K562 (cell line): ENCODE measurements around the gene NPEPL1. TPM values are rescaled to one million over a fixed set of nuclear protein-coding genes. Genes with fewer than 3 reads are reported as not detected.

Source experiments
- BMI1 ChIP-seq: fragments of 150-350 bp; IDR thresholded peaks from 2 replicates; pipeline ENCODE4 v1.6.1; 2014; ENCODE audit warnings: low read length
- CREB3L1 ChIP-seq: fragments of 450-650 bp; IDR thresholded peaks from 2 replicates; pipeline ENCODE4 v1.6.1; 2014; ENCODE audit warnings: low read depth, mild to moderate bottlenecking, moderate library complexity, borderline replicate concordance
- DIDO1 ChIP-seq: fragments of 450-650 bp; IDR thresholded peaks from 2 replicates; pipeline ENCODE4 v1.6.1; 2016; ENCODE audit warnings: low read depth, missing biosample characterization, missing genetic modification characterization
- HDAC6 ChIP-seq: IDR thresholded peaks from 2 replicates; pipeline ENCODE4 v1.6.1; 2012; ENCODE audit warnings: low read depth, mild to moderate bottlenecking, control low read depth, inconsistent platforms, low read length, moderate library complexity
- HEY1 ChIP-seq: fragments of 250-450 bp; sonication (Bioruptor Pico); IDR thresholded peaks from 2 replicates; pipeline ENCODE4 v1.5.0; 2020; ENCODE audit warnings: mild to moderate bottlenecking, moderate library complexity, borderline replicate concordance
- NCOR1 ChIP-seq: fragments of 450-650 bp; IDR thresholded peaks from 2 replicates; pipeline ENCODE4 v1.6.1; 2016; ENCODE audit warnings: mild to moderate bottlenecking, moderate library complexity
- PHF8 ChIP-seq: fragments of 200-600 bp; sonication (generic); IDR thresholded peaks from 2 replicates; pipeline ENCODE4 v1.6.1; 2012; ENCODE audit warnings: mixed run types, mild to moderate bottlenecking, inconsistent platforms, low read length, moderate library complexity, borderline replicate concordance
- POLR2B ChIP-seq: fragments of 450-650 bp; IDR thresholded peaks from 2 replicates; pipeline ENCODE4 v1.6.1; 2018; ENCODE audit warnings: low read depth; ENCODE audit not compliant: partially characterized antibody
- THRAP3 ChIP-seq: fragments of 450-650 bp; IDR thresholded peaks from 2 replicates; pipeline ENCODE4 v1.6.1; 2016; ENCODE audit warnings: mild to moderate bottlenecking, inconsistent platforms, borderline replicate concordance
- TSC22D4 ChIP-seq: fragments of 450-650 bp; IDR thresholded peaks from 2 replicates; pipeline ENCODE4 v1.6.1; 2016; ENCODE audit warnings: missing genetic modification characterization, missing biosample characterization, control low read depth
- USF1 ChIP-seq: sonication (generic); formaldehyde crosslinking; IDR thresholded peaks from 2 replicates; pipeline ENCODE4 v1.9.0; 2022; ENCODE audit warnings: mild to moderate bottlenecking, missing genetic modification reagents
- ZHX1 ChIP-seq: fragments of 150-350 bp; conservative IDR thresholded peaks from 2 replicates; pipeline ENCODE4 v1.6.1; 2014; ENCODE audit warnings: low read length
- ZNF408 ChIP-seq: fragments of 250-450 bp; sonication (Bioruptor Pico); IDR thresholded peaks from 2 replicates; pipeline ENCODE4 v1.4.0; 2020; ENCODE audit warnings: low read depth, mild to moderate bottlenecking, moderate library complexity
- polyA plus RNA-seq, 8 experiments: library from polyadenylated mRNA; depleted of rRNA in 4 of 8; stranded (reverse) in 5 of 8; unstranded in 3 of 8; fragments of >200 nt; fragmentation: Nextera tagmentation in 2 of 8; fragmentation: Illumina TruSeq in 1 of 8; extraction: Ambion mirVana in 2 of 8; extraction: Trizol in 1 of 8; gene quantifications; 2 replicates each; pipeline versions ENCODE4 v1.2.1 to v1.2.3, GENCODE V29; 2011 to 2014; ENCODE audit warnings: inconsistent platforms in 1 of 8, missing spikeins in 1 of 8
- total RNA-seq, 7 experiments: library from RNA; depleted of rRNA in 6 of 7; stranded (reverse); fragments of >200 nt in 6 of 7; fragmentation: Illumina TruSeq in 2 of 7; extraction: Trizol in 2 of 7; gene quantifications; 2 replicates each; pipeline versions ENCODE4 v1.2.1 to v1.2.3, GENCODE V29; 2011 to 2021; ENCODE audit warnings: low replicate concordance in 1 of 7
- TF ChIP-seq, protein P1 (sequence below): fragments of 250-450 bp; sonication (Bioruptor Pico); IDR thresholded peaks from 2 replicates; pipeline ENCODE4 v1.5.0; 2021; ENCODE audit warnings: mild to moderate bottlenecking, borderline replicate concordance
- TF ChIP-seq, protein P2 (sequence below): fragments of 250-450 bp; sonication (Bioruptor Pico); IDR thresholded peaks from 2 replicates; pipeline ENCODE4 v1.4.0; 2020; ENCODE audit warnings: mild to moderate bottlenecking, moderate library complexity

The NPEPL1 gene
- total and polyA plus RNA-seq, 9 of the 15 experiments (the other 6 are each of a cell fraction or from before 2014, with no cell fraction given) = 0.04 to 5.6 (median 0.94) TPM

DNA sequence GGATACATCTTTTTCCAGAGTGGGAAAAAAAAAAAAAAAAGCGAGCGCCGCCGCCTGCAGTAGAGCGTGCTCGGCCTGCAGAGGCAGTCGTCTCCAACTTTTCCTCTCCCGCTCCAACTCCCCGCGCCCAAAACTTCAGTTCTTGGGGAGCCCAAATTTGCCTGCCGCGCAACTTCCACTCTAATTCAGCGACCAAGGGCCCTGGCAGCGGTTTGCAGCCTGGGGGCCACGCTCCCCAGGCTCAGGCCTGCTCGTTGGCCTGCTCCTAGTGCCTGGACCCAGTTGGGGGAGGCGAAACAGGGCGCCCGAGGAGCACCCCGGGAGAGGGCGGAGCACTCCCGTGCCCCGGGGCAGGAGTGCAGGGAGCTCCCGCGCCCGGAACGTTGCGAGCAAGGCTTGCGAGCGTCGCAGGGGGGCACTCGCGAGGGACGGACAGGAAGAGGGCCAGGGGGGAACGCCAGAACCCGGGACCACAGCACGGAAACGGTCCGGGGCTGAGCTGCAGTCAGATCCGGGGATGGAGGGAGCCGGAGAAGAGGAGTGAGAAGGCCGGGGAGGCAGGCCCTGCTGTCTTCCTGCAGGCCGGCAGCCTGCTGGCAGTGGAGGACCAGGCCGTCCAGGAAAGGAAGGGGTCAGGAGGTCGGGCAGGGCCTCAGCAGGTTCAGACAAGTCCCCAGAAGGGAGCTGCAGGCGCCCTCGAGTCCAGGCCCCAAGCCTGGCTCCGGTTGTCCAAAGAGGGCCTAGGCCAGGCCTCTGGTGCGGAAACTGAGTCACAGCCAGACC is 41.6 kb upstream of the NPEPL1 start, which contains the start of gene STX16 (continued):
- TF ChIP-seq, protein P1, sequence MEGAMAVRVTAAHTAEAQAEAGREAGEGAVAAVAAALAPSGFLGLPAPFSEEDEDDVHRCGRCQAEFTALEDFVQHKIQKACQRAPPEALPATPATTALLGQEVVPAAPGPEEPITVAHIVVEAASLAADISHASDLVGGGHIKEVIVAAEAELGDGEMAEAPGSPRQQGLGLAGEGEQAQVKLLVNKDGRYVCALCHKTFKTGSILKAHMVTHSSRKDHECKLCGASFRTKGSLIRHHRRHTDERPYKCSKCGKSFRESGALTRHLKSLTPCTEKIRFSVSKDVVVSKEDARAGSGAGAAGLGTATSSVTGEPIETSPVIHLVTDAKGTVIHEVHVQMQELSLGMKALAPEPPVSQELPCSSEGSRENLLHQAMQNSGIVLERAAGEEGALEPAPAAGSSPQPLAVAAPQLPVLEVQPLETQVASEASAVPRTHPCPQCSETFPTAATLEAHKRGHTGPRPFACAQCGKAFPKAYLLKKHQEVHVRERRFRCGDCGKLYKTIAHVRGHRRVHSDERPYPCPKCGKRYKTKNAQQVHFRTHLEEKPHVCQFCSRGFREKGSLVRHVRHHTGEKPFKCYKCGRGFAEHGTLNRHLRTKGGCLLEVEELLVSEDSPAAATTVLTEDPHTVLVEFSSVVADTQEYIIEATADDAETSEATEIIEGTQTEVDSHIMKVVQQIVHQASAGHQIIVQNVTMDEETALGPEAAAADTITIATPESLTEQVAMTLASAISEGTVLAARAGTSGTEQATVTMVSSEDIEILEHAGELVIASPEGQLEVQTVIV (CRISPR knock-in tag) = no peak; the same call in 1 of the 2 replicates
- TF ChIP-seq DIDO1 (tag) (peak; percentile 99), POLR2B (peak; percentile 74), PHF8 (peak; percentile 88; the same call in 1 of the 2 replicates), THRAP3 (peak; percentile 96), BMI1 (0 out of 2 replicates have a peak, but pooled peaks have one; percentile 56), CREB3L1 (peak; percentile 70; the same call in 1 of the 2 replicates), ZHX1 (peak; percentile 80; the same call in 1 of the 2 replicates), NCOR1 (peak; percentile 63), HEY1 (CRISPR knock-in tag) (no peak), HDAC6 (no peak), ZNF408 (no peak), TSC22D4 (tag) (no peak), USF1 (no peak)
- TF ChIP-seq, protein P2, sequence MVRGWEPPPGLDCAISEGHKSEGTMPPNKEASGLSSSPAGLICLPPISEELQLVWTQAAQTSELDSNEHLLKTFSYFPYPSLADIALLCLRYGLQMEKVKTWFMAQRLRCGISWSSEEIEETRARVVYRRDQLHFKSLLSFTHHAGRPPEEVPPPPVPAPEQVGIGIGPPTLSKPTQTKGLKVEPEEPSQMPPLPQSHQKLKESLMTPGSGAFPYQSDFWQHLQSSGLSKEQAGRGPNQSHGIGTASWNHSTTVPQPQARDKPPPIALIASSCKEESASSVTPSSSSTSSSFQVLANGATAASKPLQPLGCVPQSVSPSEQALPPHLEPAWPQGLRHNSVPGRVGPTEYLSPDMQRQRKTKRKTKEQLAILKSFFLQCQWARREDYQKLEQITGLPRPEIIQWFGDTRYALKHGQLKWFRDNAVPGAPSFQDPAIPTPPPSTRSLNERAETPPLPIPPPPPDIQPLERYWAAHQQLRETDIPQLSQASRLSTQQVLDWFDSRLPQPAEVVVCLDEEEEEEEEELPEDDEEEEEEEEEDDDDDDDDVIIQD (CRISPR knock-in tag) = no peak
